IMR-90 (cell line): ENCODE data around the gene TFEB. TPM values are rescaled to one million over a fixed set of nuclear protein-coding genes. Genes with fewer than 3 reads are reported as not detected.

Experiments used
- ATAC-seq: fragments of 200-7000 bp; cut with Tn5 transposase; 2 replicates; pipeline ENCODE4 v1.9.1; 2020; ENCODE audit warnings: low read depth, mild to moderate bottlenecking, moderate library complexity
- BruUV-seq: library from RNA; stranded (reverse); fragments of 400-500 nt; replicated peaks from 2 replicates; lab custom pipeline; 2021; lab: Mats Ljungman, UMichigan
- CTCF ChIA-PET: fragments of 300-600 bp; formaldehyde crosslinking; extraction: SDS; loops from one replicate; lab custom pipeline; 2021; ENCODE audit warnings: antibody characterized with exemption; lab: Yijun Ruan, JAX
- POLR2A ChIA-PET: fragments of 300-600 bp; sonication (Branson Sonifier 250); formaldehyde crosslinking; loops from one replicate; lab custom pipeline; 2022; ENCODE audit warnings: antibody characterized with exemption; ENCODE audit not compliant: unreplicated experiment; lab: Charles Lee
- DNase-seq: peaks from one replicate; pipeline ENCODE4 v3.0.0; 2013
- H2AFZ ChIP-seq: replicated peaks from 2 replicates; pipeline ENCODE3; 2013; ENCODE audit warnings: low read length, mild to moderate bottlenecking; ENCODE audit not compliant: poor library complexity
- H2AK5ac ChIP-seq: 2 replicates; pipeline ENCODE4 v1.6.1; 2013; ENCODE audit warnings: low read depth, low read length, inconsistent platforms
- H2AK9ac ChIP-seq: replicated peaks from 2 replicates; pipeline ENCODE3; 2013; ENCODE audit warnings: mild to moderate bottlenecking, low read depth, low read length, moderate library complexity; ENCODE audit not compliant: poor library complexity
- H2BK120ac ChIP-seq: 2 replicates; pipeline ENCODE4 v1.6.1; 2013; ENCODE audit warnings: low read depth, low read length, inconsistent platforms
- H2BK15ac ChIP-seq: 3 replicates; pipeline ENCODE4 v1.6.1; 2013; ENCODE audit warnings: low read depth, low read length, inconsistent platforms
- H2BK20ac ChIP-seq: 2 replicates; pipeline ENCODE4 v1.6.1; 2013; ENCODE audit warnings: low read depth, mild to moderate bottlenecking, inconsistent platforms, low read length, moderate library complexity
- H2BK5ac ChIP-seq: 2 replicates; pipeline ENCODE4 v1.6.1; 2013; ENCODE audit warnings: mild to moderate bottlenecking, low read depth, low read length, inconsistent platforms; ENCODE audit not compliant: poor library complexity, severe bottlenecking
- H3K14ac ChIP-seq: replicated peaks from 2 replicates; pipeline ENCODE4 v1.6.1; 2013; ENCODE audit warnings: low read depth, low read length, inconsistent platforms
- H3K18ac ChIP-seq: 2 replicates; pipeline ENCODE4 v1.6.1; 2013; ENCODE audit warnings: low read depth, low read length, control low read depth
- H3K23ac ChIP-seq: 2 replicates; pipeline ENCODE4 v1.6.1; 2013; ENCODE audit warnings: low read depth, low read length, inconsistent platforms
- H3K27ac ChIP-seq: 2 replicates; pipeline ENCODE4 v1.5.1; 2013; ENCODE audit warnings: mild to moderate bottlenecking, control low read depth, low read length; ENCODE audit not compliant: insufficient read depth
- H3K27me3 ChIP-seq: 2 replicates; pipeline ENCODE4 v1.6.1; 2013; ENCODE audit warnings: low read length; ENCODE audit not compliant: control insufficient read depth, insufficient read depth
- H3K36me3 ChIP-seq: 2 replicates; pipeline ENCODE4 v1.6.1; 2013; ENCODE audit warnings: low read length, mixed read lengths; ENCODE audit not compliant: control insufficient read depth, insufficient read depth
- H3K4ac ChIP-seq: 2 replicates; pipeline ENCODE4 v1.6.1; 2013; ENCODE audit warnings: low read depth, low read length, inconsistent platforms
- H3K4me1 ChIP-seq: 2 replicates; pipeline ENCODE4 v1.6.1; 2013; ENCODE audit warnings: low read length, mixed read lengths; ENCODE audit not compliant: control insufficient read depth, insufficient read depth
- H3K4me2 ChIP-seq: 2 replicates; pipeline ENCODE4 v1.6.1; 2013; ENCODE audit warnings: low read depth, mild to moderate bottlenecking, control low read depth, low read length, moderate library complexity
- H3K4me3 ChIP-seq: 2 replicates; pipeline ENCODE4 v1.5.1; 2013; ENCODE audit warnings: low read depth, mild to moderate bottlenecking, control low read depth, low read length, moderate library complexity; ENCODE audit not compliant: insufficient read depth
- H3K56ac ChIP-seq: 2 replicates; pipeline ENCODE4 v1.6.1; 2013; ENCODE audit warnings: low read length, inconsistent platforms; ENCODE audit not compliant: insufficient read depth; ENCODE audit errors: extremely low read depth
- H3K79me1 ChIP-seq, 2 experiments: 2 replicates each; pipeline ENCODE4 v1.6.1; 2013; ENCODE audit warnings: low read length in 2 of 2, inconsistent platforms in 1 of 2, low read depth in 1 of 2
- H3K9ac ChIP-seq: 2 replicates; pipeline ENCODE4 v1.6.1; 2013; ENCODE audit warnings: low read depth, low read length, control low read depth
- H3K9me1 ChIP-seq: 2 replicates; pipeline ENCODE4 v1.6.1; 2013; ENCODE audit warnings: low read length, inconsistent platforms; ENCODE audit not compliant: insufficient read depth
- H3K9me3 ChIP-seq: 2 replicates; pipeline ENCODE4 v1.6.1; 2013; ENCODE audit warnings: low read length; ENCODE audit not compliant: control insufficient read depth, insufficient read depth
- H4K20me1 ChIP-seq: 2 replicates; pipeline ENCODE4 v1.6.1; 2013; ENCODE audit warnings: low read length, inconsistent platforms; ENCODE audit not compliant: insufficient read depth
- H4K5ac ChIP-seq: 2 replicates; pipeline ENCODE4 v1.6.1; 2013; ENCODE audit warnings: mild to moderate bottlenecking, low read depth, low read length, control low read depth
- H4K8ac ChIP-seq, 2 experiments: 2 replicates each; pipeline ENCODE4 v1.6.1; 2013; ENCODE audit warnings: low read depth in 2 of 2, low read length in 2 of 2, control low read depth in 1 of 2, inconsistent platforms in 1 of 2
- H4K91ac ChIP-seq: 2 replicates; pipeline ENCODE4 v1.6.1; 2013; ENCODE audit warnings: low read depth, low read length, inconsistent platforms; ENCODE audit not compliant: insufficient read depth
- MAZ ChIP-seq: IDR thresholded peaks from 2 replicates; pipeline ENCODE4 v1.6.1; 2012; ENCODE audit warnings: low read depth, mild to moderate bottlenecking, low read length, improper control_type of control experiment, moderate library complexity, borderline replicate concordance
- WGBS, 2 experiments: methylation state at CpG; one replicate each; pipeline versions ENCODE4 v1.1.5 to v1.1.7; 2013; ENCODE audit warnings: missing lambda C conversion rate in 2 of 2; ENCODE audit not compliant: insufficient read length in 1 of 2; ENCODE audit errors: extremely low coverage in 2 of 2; 5-methylcytosine and 5-hydroxymethylcytosine counted together
- dilution Hi-C: fragments of 300-500 bp; cut with HindIII; formaldehyde crosslinking; loops from one replicate; pipeline ENCODE4 v1.14.3; 2018; ENCODE audit warnings: low sequenced_read_pairs; ENCODE audit not compliant: unreplicated experiment
- in situ Hi-C: fragments of 300-500 bp; cut with MboI; formaldehyde crosslinking; loops from 3 replicates; pipeline ENCODE4 v1.14.3; 2019; ENCODE audit warnings: low sequenced_read_pairs, inconsistent platforms, mixed read lengths
- intact Hi-C: fragments of 100-400 bp; cut with micrococcal nuclease; formaldehyde crosslinking; loops from 2 replicates; pipeline ENCODE4 v1.10.0; 2022
- polyA plus RNA-seq, 3 experiments: library from polyadenylated mRNA; depleted of rRNA; stranded (reverse); fragments of >200 nt; gene quantifications; 2 replicates each; pipeline ENCODE4 v1.2.3, GENCODE V29; 2012; ENCODE audit warnings: low replicate concordance in 1 of 3
- total RNA-seq: library from RNA; depleted of rRNA; stranded (reverse); fragments of >200 nt; gene quantifications from 2 replicates; pipeline ENCODE4 v1.2.3, GENCODE V29; 2012
- TF ChIP-seq, protein P1 (sequence below): conservative IDR thresholded peaks from 2 replicates; pipeline ENCODE4 v1.5.1; 2012; ENCODE audit warnings: mild to moderate bottlenecking, low read depth, low read length, improper control_type of control experiment

The TFEB gene
- total and polyA plus RNA-seq, 2 of the 4 experiments (the other 2 are of a cell fraction): 4.5 to 4.9 TPM

GRCh38 chr6:41734666-41735426, 562 bp downstream of the TFEB start:
- Histone ChIP-seq H4K20me1 (no peaks in the 10 kb centered on the region), H2AK9ac (peak overlapping the region; percentile 75), H2BK20ac (no peak overlapping the region), H2BK120ac (no peak overlapping the region), H2AFZ (peak overlapping the region; percentile 95), H4K91ac (no peak overlapping the region; the same call in 1 of the 2 replicates), H2BK15ac (no peak overlapping the region), H3K18ac (peak overlapping the region; percentile 47; the same call in 1 of the 2 replicates), H3K9me3 (no peaks in the 10 kb centered on the region), H4K5ac (no peak overlapping the region), H3K27ac (peak overlapping the region; percentile 70), H4K8ac (peak overlapping the region in 1 of 2 experiments; percentile 71; a peak in 1 of 4 replicates), H3K27me3 (no peaks in the 10 kb centered on the region; the same call in 1 of the 2 replicates), H3K9me1 (peaks cover 9% of the 10 kb centered on the region; the same call in 1 of the 2 replicates), H3K14ac (no peak overlapping the region), H3K23ac (no peak overlapping the region), H3K9ac (peak overlapping the region; percentile 66), H3K4me1 (peaks cover 18% of the 10 kb centered on the region), H2AK5ac (no peak overlapping the region), H3K4ac (no peak overlapping the region), H3K36me3 (no peaks in the 10 kb centered on the region), H3K4me3 (peak overlapping the region; percentile 88), H3K4me2 (peak overlapping the region; percentile 80), H2BK5ac (peak overlapping the region; percentile 77), H3K79me1 (peaks cover 6 to 23% of the 10 kb centered on the region in 2 experiments; a peak in 2 of 4 replicates), H3K56ac (no peak overlapping the region)
- in situ Hi-C loops (no loop called here), intact Hi-C loops (loop anchor here (1.0 to 2.0 kb wide), 4 partner anchors 28 to 52 kb away; no protein-coding TSS in a partner anchor), dilution Hi-C loops (no loop called here)
- DNase-seq (peak; percentile 71), ATAC-seq (peak; percentile 75)
- 0% methylated on average over 1 of the region's 76 CpGs; no CpG with 5 or more reads in 1 of the 2 experiments for WGBS, 2 experiments
- BruUV-seq: no TSS peak
- ChIA-PET CTCF (interaction anchor here (0.7 to 1.2 kb wide), 2 partner anchors 53 to 366 kb away, joined by 3 to 4 read pairs; partner anchors contain the start of gene TOMM6), POLR2A (no interaction called here)
- TF ChIP-seq, protein P1, sequence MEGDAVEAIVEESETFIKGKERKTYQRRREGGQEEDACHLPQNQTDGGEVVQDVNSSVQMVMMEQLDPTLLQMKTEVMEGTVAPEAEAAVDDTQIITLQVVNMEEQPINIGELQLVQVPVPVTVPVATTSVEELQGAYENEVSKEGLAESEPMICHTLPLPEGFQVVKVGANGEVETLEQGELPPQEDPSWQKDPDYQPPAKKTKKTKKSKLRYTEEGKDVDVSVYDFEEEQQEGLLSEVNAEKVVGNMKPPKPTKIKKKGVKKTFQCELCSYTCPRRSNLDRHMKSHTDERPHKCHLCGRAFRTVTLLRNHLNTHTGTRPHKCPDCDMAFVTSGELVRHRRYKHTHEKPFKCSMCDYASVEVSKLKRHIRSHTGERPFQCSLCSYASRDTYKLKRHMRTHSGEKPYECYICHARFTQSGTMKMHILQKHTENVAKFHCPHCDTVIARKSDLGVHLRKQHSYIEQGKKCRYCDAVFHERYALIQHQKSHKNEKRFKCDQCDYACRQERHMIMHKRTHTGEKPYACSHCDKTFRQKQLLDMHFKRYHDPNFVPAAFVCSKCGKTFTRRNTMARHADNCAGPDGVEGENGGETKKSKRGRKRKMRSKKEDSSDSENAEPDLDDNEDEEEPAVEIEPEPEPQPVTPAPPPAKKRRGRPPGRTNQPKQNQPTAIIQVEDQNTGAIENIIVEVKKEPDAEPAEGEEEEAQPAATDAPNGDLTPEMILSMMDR: no peak
- peak; percentile 49; the same call in 1 of the 2 replicates for TF ChIP-seq MAZ
